ENCODE data around the gene MTCL3.

The MTCL3 gene

GRCh38 chr6:127547215-127547614, 28.1 kb upstream of the MTCL3 start:
- intact Hi-C loops (cut with micrococcal nuclease; ENCODE audit: unreplicated experiment): loop anchor here (10.0 kb wide), 1 partner anchor 352 kb away; no protein-coding TSS in a partner anchor
- BruUV-seq (replicated peaks): no TSS peak
- CTCF ChIA-PET: interaction anchor here (0.5 kb wide), 1 partner anchor 31 kb away, joined by 3 read pairs; no protein-coding TSS in a partner anchor

GRCh38 chr6:127539272-127539671, 20.1 kb upstream of the MTCL3 start:
- Histone ChIP-seq H3K27me3 (replicated peaks; ENCODE audit: insufficient read depth, low read depth, low read length, poor library complexity) (no peaks in the 10 kb centered on the region), H3K36me3 (ENCODE audit: insufficient read depth, low read length, poor library complexity, severe bottlenecking) (no peaks in the 10 kb centered on the region), H3K4me3 (ENCODE audit: low read depth, low read length, poor library complexity, severe bottlenecking) (no peak overlapping the region), H3K27ac (ENCODE audit: low read depth, low read length, poor library complexity, severe bottlenecking) (no peak overlapping the region), H3K9me3 (ENCODE audit: low read depth, low read length, poor library complexity, severe bottlenecking) (no peaks in the 10 kb centered on the region), H3K4me1 (ENCODE audit: insufficient read depth, low read length, poor library complexity, severe bottlenecking) (no peaks in the 10 kb centered on the region)
- no TSS peak for BruUV-seq (replicated peaks)
- ChIA-PET CTCF (interaction anchor here (0.7 to 1.3 kb wide), 8 partner anchors 11 to 349 kb away, joined by 3 to 11 read pairs (median 4); partner anchors contain the start of genes MTCL3 and RNF146), POLR2A (ENCODE audit: low non-redundant PET) (no interaction called here)
- TF ChIP-seq EZH2 (IDR thresholded peaks at IDR 0.05; ENCODE audit: borderline replicate concordance, low read depth, low read length, poor library complexity, severe bottlenecking) (no peak), CTCF (conservative IDR thresholded peaks at IDR 0.05; ENCODE audit: low read depth, low read length) (peak; percentile 61)
- DNase-seq (ENCODE audit: low spot score): peak; percentile 42
- intact Hi-C loops (cut with micrococcal nuclease; ENCODE audit: unreplicated experiment): loop anchor here (2.0 to 5.0 kb wide), 2 partner anchors 74 to 237 kb away; no protein-coding TSS in a partner anchor

More at GRCh38 chr6:127547215-127547614, 28.1 kb upstream of the MTCL3 start:
- no peaks in the 10 kb centered on the region for H3K4me1 ChIP-seq (ENCODE audit: insufficient read depth, low read length, poor library complexity, severe bottlenecking)
- POLR2A ChIA-PET (ENCODE audit: low non-redundant PET): no interaction called here
- H3K27me3 ChIP-seq (replicated peaks; ENCODE audit: insufficient read depth, low read depth, low read length, poor library complexity): no peaks in the 10 kb centered on the region
- H3K27ac ChIP-seq (ENCODE audit: low read depth, low read length, poor library complexity, severe bottlenecking): no peak overlapping the region
- no peak overlapping the region for H3K4me3 ChIP-seq (ENCODE audit: low read depth, low read length, poor library complexity, severe bottlenecking)
- no peak for TF ChIP-seq EZH2 (IDR thresholded peaks at IDR 0.05; ENCODE audit: borderline replicate concordance, low read depth, low read length, poor library complexity, severe bottlenecking)
- TF ChIP-seq CTCF (conservative IDR thresholded peaks at IDR 0.05; ENCODE audit: low read depth, low read length): peak; percentile 53
- no peaks in the 10 kb centered on the region for H3K36me3 ChIP-seq (ENCODE audit: insufficient read depth, low read length, poor library complexity, severe bottlenecking)
- peak; percentile 35 for DNase-seq (ENCODE audit: low spot score)
- no peaks in the 10 kb centered on the region for H3K9me3 ChIP-seq (ENCODE audit: low read depth, low read length, poor library complexity, severe bottlenecking)

- ChIA-PET POLR2A (ENCODE audit: low non-redundant PET) (no interaction called here), CTCF (interaction anchor here (0.6 to 1.3 kb wide), 10 partner anchors 10 to 633 kb away, joined by 3 to 11 read pairs (median 4); partner anchors contain the start of genes MTCL3 and RNF146)
- BruUV-seq (replicated peaks): no TSS peak
Observed at GRCh38 chr6:127538750-127539264, 19.7 kb upstream of the MTCL3 start.

More at GRCh38 chr6:127538750-127539264, 19.7 kb upstream of the MTCL3 start:
- H3K27me3 ChIP-seq (replicated peaks; ENCODE audit: insufficient read depth, low read depth, low read length, poor library complexity): no peaks in the 10 kb centered on the region
- no peaks in the 10 kb centered on the region for H3K36me3 ChIP-seq (ENCODE audit: insufficient read depth, low read length, poor library complexity, severe bottlenecking)
- no peak for DNase-seq (ENCODE audit: low spot score)
- no peak overlapping the region for H3K4me3 ChIP-seq (ENCODE audit: low read depth, low read length, poor library complexity, severe bottlenecking)
- intact Hi-C loops (cut with micrococcal nuclease; ENCODE audit: unreplicated experiment): loop anchor here (2.0 to 5.0 kb wide), 2 partner anchors 74 to 237 kb away; no protein-coding TSS in a partner anchor
- no peak overlapping the region for H3K27ac ChIP-seq (ENCODE audit: low read depth, low read length, poor library complexity, severe bottlenecking)
- no peak for TF ChIP-seq EZH2 (IDR thresholded peaks at IDR 0.05; ENCODE audit: borderline replicate concordance, low read depth, low read length, poor library complexity, severe bottlenecking)
- TF ChIP-seq CTCF (conservative IDR thresholded peaks at IDR 0.05; ENCODE audit: low read depth, low read length): no peak
- H3K9me3 ChIP-seq (ENCODE audit: low read depth, low read length, poor library complexity, severe bottlenecking): no peaks in the 10 kb centered on the region
- H3K4me1 ChIP-seq (ENCODE audit: insufficient read depth, low read length, poor library complexity, severe bottlenecking): no peaks in the 10 kb centered on the region
